ENCODE results near the gene A1BG. TPM values are rescaled to one million over a fixed set of nuclear protein-coding genes. Genes with fewer than 3 reads are reported as not detected.

A1BG gene
- total RNA-seq, 4 donors from 2014 or later: 4.5 to 12.5 (median 9.0) TPM; not detected in 1

- in situ Hi-C loops (cut with MboI; ENCODE audit: low sequenced_read_pairs in 4 of 4): no loop called here
- intact Hi-C loops (cut with DNase I; ENCODE audit: low total_unique reads): no loop called here
- ATAC-seq: no peak
These were observed 20.9 kb upstream of the A1BG start for GRCh38 chr19:58374200-58374599.

GRCh38 chr19:58372311-58373133 lies 19.2 kb upstream of the A1BG start:
- ATAC-seq (no peak), DNase-seq (no peak)
- H3K36me3 ChIP-seq: no peaks in the 10 kb centered on the region
- no peak overlapping the region for H3K4me3 ChIP-seq
- in situ Hi-C loops (cut with MboI; ENCODE audit: low sequenced_read_pairs in 4 of 4): no loop called here
- intact Hi-C loops (cut with DNase I; ENCODE audit: low total_unique reads): no loop called here
- no peaks in the 10 kb centered on the region for H3K4me1 ChIP-seq
- no peak for TF ChIP-seq CTCF (IDR thresholded peaks at IDR 0.05 in 4 of 5, conservative IDR thresholded peaks at IDR 0.05 in 1 of 5)
- TF ChIP-seq POLR2A (IDR thresholded peaks at IDR 0.05): no peak
- no peaks in the 10 kb centered on the region for H3K27me3 ChIP-seq
- no peaks in the 10 kb centered on the region for H3K9me3 ChIP-seq
- no peak overlapping the region for H3K27ac ChIP-seq

More at GRCh38 chr19:58374200-58374599, 20.9 kb upstream of the A1BG start:
- Histone ChIP-seq H3K27ac (no peak overlapping the region), H3K36me3 (no peaks in the 10 kb centered on the region), H3K4me1 (peaks cover under 1 to 2% of the 10 kb centered on the region in 2 donors), H3K9me3 (no peaks in the 10 kb centered on the region), H3K4me3 (no peak overlapping the region), H3K27me3 (no peaks in the 10 kb centered on the region)
- DNase-seq: no peak
- no peak for TF ChIP-seq POLR2A (IDR thresholded peaks at IDR 0.05)
- TF ChIP-seq CTCF (IDR thresholded peaks at IDR 0.05 in 4 of 5, conservative IDR thresholded peaks at IDR 0.05 in 1 of 5): no peak

GRCh38 chr19:58368561-58369360 lies 15.5 kb upstream of the A1BG start:
- Histone ChIP-seq H3K27ac (no peak overlapping the region), H3K36me3 (no peaks in the 10 kb centered on the region), H3K27me3 (no peaks in the 10 kb centered on the region), H3K4me1 (no peaks in the 10 kb centered on the region), H3K4me3 (no peak overlapping the region), H3K9me3 (no peaks in the 10 kb centered on the region)
- no peak for ATAC-seq
- intact Hi-C loops (cut with DNase I; ENCODE audit: low total_unique reads) (no loop called here), in situ Hi-C loops (cut with MboI; ENCODE audit: low sequenced_read_pairs in 4 of 4) (no loop called here)
- TF ChIP-seq CTCF (IDR thresholded peaks at IDR 0.05 in 4 of 5, conservative IDR thresholded peaks at IDR 0.05 in 1 of 5): no peak
- TF ChIP-seq POLR2A (IDR thresholded peaks at IDR 0.05): no peak
- no peak for DNase-seq

- DNase-seq (no peak), ATAC-seq (no peak)
- TF ChIP-seq POLR2A (IDR thresholded peaks at IDR 0.05) (no peak), CTCF (IDR thresholded peaks at IDR 0.05 in 4 of 5, conservative IDR thresholded peaks at IDR 0.05 in 1 of 5) (no peak)
- intact Hi-C loops (cut with DNase I; ENCODE audit: low total_unique reads): no loop called here
- Histone ChIP-seq H3K9me3 (no peaks in the 10 kb centered on the region), H3K4me1 (no peaks in the 10 kb centered on the region), H3K36me3 (no peaks in the 10 kb centered on the region), H3K27ac (no peak overlapping the region), H3K4me3 (no peak overlapping the region), H3K27me3 (no peaks in the 10 kb centered on the region)
- in situ Hi-C loops (cut with MboI; ENCODE audit: low sequenced_read_pairs in 4 of 4): no loop called here
These were observed 14.6 kb upstream of the A1BG start for GRCh38 chr19:58367698-58368454.

Data from gastrocnemius medialis (tissue), 4 donors.